AG09319 (cell line): ENCODE results near the gene CPN1.

Experiments used
- DNase-seq: peaks from one replicate; pipeline ENCODE4 v3.0.0-alpha.2; 2010; ENCODE audit warnings: low read depth; ENCODE audit errors: extremely low read depth
- CTCF ChIP-seq: IDR thresholded peaks from 2 replicates; pipeline ENCODE4 v1.5.1; 2011; ENCODE audit warnings: low read depth, mild to moderate bottlenecking, inconsistent platforms, low read length, moderate library complexity

CPN1 gene

GRCh38 chr10:100119726-100120125 lies 38.1 kb upstream of the CPN1 start:
- no peak for DNase-seq
- no peak for TF ChIP-seq CTCF

- TF ChIP-seq CTCF = no peak
- DNase-seq = no peak
Measured at GRCh38 chr10:100114976-100115770, 33.5 kb upstream of the CPN1 start.

DNA sequence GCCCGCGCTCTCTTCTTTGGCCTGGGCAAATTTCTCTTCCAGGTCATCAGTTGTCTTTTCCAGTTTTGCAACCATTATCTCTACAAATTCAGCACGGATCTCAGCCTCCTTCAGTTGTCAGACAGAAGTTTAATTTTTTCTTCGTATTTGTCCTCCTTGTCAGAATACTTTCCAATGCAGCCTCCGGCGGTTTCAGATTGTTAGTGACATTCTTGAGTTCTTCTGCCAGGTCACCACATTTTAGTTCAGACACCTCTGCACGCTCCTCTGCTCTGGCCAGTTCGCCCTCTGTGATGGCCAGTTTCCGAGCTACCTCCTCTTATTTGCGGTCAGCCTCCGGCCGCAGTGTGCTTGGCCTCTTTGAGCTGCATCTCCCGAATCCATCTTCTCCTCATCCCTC lies 32.8 kb upstream of the CPN1 start:
- TF ChIP-seq CTCF = no peak
- DNase-seq = no peak

- TF ChIP-seq CTCF = no peak
Measured at GRCh38 chr10:100109670-100110069, 28.0 kb upstream of the CPN1 start.

GRCh38 chr10:100106865-100107264 lies 25.2 kb upstream of the CPN1 start:
- no peak for DNase-seq
- no peak for TF ChIP-seq CTCF

More at GRCh38 chr10:100109670-100110069, 28.0 kb upstream of the CPN1 start:
- DNase-seq = no peak

DNA sequence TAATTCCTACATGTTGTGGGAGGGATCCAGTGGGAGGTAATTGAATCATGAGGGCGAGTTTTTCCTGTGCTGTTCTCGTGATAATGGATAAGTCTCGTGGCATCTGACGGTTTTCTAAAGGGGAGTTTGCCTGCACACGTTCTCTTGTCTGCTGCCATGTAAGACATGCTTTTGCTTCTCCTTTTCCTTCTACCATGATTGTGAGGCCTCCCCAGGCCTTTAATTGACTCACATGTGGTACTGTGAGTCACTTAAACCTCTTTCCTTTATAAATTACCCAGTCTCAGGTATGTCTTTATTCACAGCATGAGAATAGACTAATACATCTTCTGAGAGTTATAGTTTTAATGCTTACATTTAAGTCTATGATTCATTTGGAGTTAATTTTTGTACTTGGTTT lies 22.6 kb upstream of the CPN1 start:
- no peak for DNase-seq
- TF ChIP-seq CTCF = no peak

- TF ChIP-seq CTCF = no peak
Measured at GRCh38 chr10:100103581-100103980, 21.9 kb upstream of the CPN1 start.

More at GRCh38 chr10:100103581-100103980, 21.9 kb upstream of the CPN1 start:
- no peak for DNase-seq
